Right lobe of liver (tissue), 6 donors: Measurements from ENCODE around the gene NAV1. TPM values are rescaled to one million over a fixed set of nuclear protein-coding genes. Genes with fewer than 3 reads are reported as not detected.

Experiments
- ATAC-seq, 4 donors: fragments of 200-7000 bp; cut with Tn5 transposase; one replicate each; pipeline ENCODE4 v1.9.1; 2020; ENCODE audit warnings: mild to moderate bottlenecking in 4 of 4, moderate library complexity in 4 of 4
- DNase-seq, 3 donors: peaks; one replicate each; pipeline ENCODE4 v3.0.0-alpha.2; 2020
- H3K27ac ChIP-seq, 3 donors: fragments of 200-600 bp; one replicate each; pipeline ENCODE4 v1.8.0; 2022
- H3K27me3 ChIP-seq, 2 donors: fragments of 200-600 bp; one replicate each; pipeline ENCODE4 v1.8.0; 2022
- H3K36me3 ChIP-seq, 4 donors: fragments of 200-600 bp; sonication (generic) in 1 of 4; one replicate each; pipeline versions ENCODE4 v1.5.1 to v1.8.0; 2017 to 2022; ENCODE audit warnings: control low read depth in 1 of 4
- H3K4me1 ChIP-seq, 4 donors: fragments of 200-600 bp; sonication (generic) in 1 of 4; one replicate each; pipeline versions ENCODE4 v1.5.1 to v1.8.0; 2017 to 2022; ENCODE audit warnings: control low read depth in 1 of 4
- H3K4me3 ChIP-seq, 3 donors: fragments of 200-600 bp; one replicate each; pipeline ENCODE4 v1.8.0; 2022
- H3K9me3 ChIP-seq, 4 donors: fragments of 200-600 bp; sonication (generic) in 1 of 4; one replicate each; pipeline versions ENCODE4 v1.5.1 to v1.8.0; 2017 to 2022; ENCODE audit warnings: control low read depth in 1 of 4
- CTCF ChIP-seq, 4 donors: fragments of 200-600 bp in 3 of 4; fragments of 450-650 bp in 1 of 4; IDR thresholded peaks; one replicate each; pipeline versions ENCODE4 v1.5.1 to v1.8.0; 2016 to 2022; ENCODE audit warnings: antibody characterized with exemption in 4 of 4, mild to moderate bottlenecking in 2 of 4
- POLR2A ChIP-seq: fragments of 450-650 bp; IDR thresholded peaks from one replicate; pipeline ENCODE4 v1.6.1; 2017; ENCODE audit warnings: antibody characterized with exemption, mild to moderate bottlenecking
- WGBS: methylation state at CpG from one replicate; pipeline ENCODE4 v1.1.6; 2018; ENCODE audit warnings: low coverage, low lambda C conversion rate; ENCODE audit not compliant: insufficient coverage; ENCODE audit errors: missing lambda C conversion rate; 5-methylcytosine and 5-hydroxymethylcytosine counted together
- intact Hi-C, 2 donors: fragments of 100-400 bp; cut with DNase I; formaldehyde crosslinking; loops; one replicate each; pipeline versions ENCODE4 v1.11.2 to v1.14.1; 2022
- total RNA-seq, 6 experiments: library from RNA; depleted of rRNA in 2 of 6; stranded (reverse); fragments of >200 nt in 2 of 6; fragmentation: NEBNext Ultra II Directional in 3 of 6; extraction: Animal tissue kit (Norgen Biotek cat#: 25700) in 3 of 6; gene quantifications; one replicate each; pipeline versions ENCODE4 v1.1.0 to v1.2.4, GENCODE V29; 2016 to 2023
- donor health status: DM: no; HTN: yes; CAD: no.
- donor health status: DM: no; HTN: no; CAD: no.
- donor health status: DM: no; HTN: no; CAD: no.
- donor health status: DM: no; HTN: yes; CAD: no.
- donor health status: DM: no; HTN: yes; CAD: no.

NAV1 gene
- total RNA-seq, 6 experiments from 2014 or later: 2.1 to 7.4 (median 3.7) TPM

GRCh38 chr1:201501144-201501543 lies 37.8 kb upstream of the NAV1 start:
- Histone ChIP-seq H3K4me3 (peak overlapping the region in 2 of 3 donors; percentile 38 to 49), H3K27me3 (no peaks in the 10 kb centered on the region), H3K9me3 (no peaks in the 10 kb centered on the region), H3K4me1 (peaks cover 0 to 99% (median 39%) of the 10 kb centered on the region in 4 donors), H3K36me3 (no peaks in the 10 kb centered on the region), H3K27ac (peak overlapping the region; percentile 14 to 94 (median 94))
- peak; percentile 1 to 4 (median 2) for ATAC-seq
- intact Hi-C loops: no loop called here
- no peak for DNase-seq
- TF ChIP-seq CTCF (IDR thresholded peaks at IDR 0.05) (no peak), POLR2A (no peak)
- WGBS: 0% methylated on average over 1 of the region's 8 CpGs

DNA sequence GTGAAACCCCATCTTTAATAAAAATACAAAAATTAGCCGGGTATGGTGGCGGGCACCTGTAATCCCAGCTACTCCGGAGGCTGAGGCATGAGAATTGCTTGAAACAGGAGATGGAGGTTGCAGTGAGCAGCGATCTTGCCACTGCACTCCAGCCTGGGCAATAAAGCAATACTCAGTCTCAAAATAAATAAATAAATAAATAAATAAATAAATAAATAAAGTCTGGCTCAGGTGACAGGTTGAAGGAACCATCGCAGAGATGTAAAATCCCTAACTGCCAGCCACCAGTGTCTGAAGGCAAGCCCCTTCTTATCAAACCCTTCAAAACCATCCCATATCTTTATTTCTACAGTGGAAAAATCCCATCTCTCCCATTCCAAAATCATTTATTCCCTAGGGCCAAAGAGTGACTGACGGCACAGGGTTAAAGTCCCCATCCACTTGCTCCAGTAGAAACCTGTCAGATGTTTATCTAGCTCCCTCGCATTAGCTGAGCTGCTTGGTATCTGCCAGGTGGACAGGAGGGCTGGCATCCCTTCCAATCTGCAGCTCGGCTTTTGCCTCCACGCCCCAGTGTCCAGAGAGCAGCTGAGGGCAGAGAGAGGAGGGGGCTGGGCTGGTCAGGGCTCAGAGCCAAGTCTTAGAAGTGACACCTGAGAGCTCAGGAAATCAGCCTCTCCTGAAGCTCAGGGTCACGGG lies 37.0 kb upstream of the NAV1 start:
- no peaks in the 10 kb centered on the region for H3K36me3 ChIP-seq
- DNase-seq: peak; percentile 69 to 93 (median 93)
- TF ChIP-seq CTCF (IDR thresholded peaks at IDR 0.05): no peak
- no peak for TF ChIP-seq POLR2A
- intact Hi-C loops: no loop called here
- peak; percentile 47 to 78 (median 70) for ATAC-seq
- peak overlapping the region; percentile 67 to 94 (median 94) for H3K27ac ChIP-seq
- H3K27me3 ChIP-seq: no peaks in the 10 kb centered on the region
- 46% methylated on average over 7 of the region's 10 CpGs for WGBS
- no peaks in the 10 kb centered on the region for H3K9me3 ChIP-seq
- no peak overlapping the region for H3K4me3 ChIP-seq
- H3K4me1 ChIP-seq: peaks cover 0 to 94% (median 35%) of the 10 kb centered on the region in 4 donors

DNA sequence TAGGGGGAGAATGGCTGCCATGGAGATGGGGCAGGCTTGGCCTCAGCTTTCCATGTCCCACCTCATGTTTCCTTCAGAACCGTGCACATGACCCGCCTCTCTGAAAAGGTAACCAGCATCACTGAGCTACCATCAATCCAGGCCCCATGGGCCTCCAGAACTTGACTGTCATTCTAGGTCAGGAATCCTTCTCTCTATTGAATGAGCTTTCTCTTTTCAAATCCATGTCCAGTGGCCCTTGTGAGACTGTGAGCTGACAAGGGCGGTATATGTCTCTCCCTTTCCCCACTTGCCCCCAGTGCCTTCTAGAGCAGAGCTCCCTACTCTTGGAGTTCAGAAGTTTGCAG lies 36.4 kb upstream of the NAV1 start:
- peaks cover 0 to 92% (median 34%) of the 10 kb centered on the region in 4 donors for H3K4me1 ChIP-seq
- intact Hi-C loops: no loop called here
- H3K4me3 ChIP-seq: no peak overlapping the region
- no peaks in the 10 kb centered on the region for H3K9me3 ChIP-seq
- ATAC-seq: peak in 2 of 4 donors; percentile 2 to 8
- WGBS: 43% methylated on average over 2 of the region's 3 CpGs
- TF ChIP-seq CTCF (IDR thresholded peaks at IDR 0.05) (no peak), POLR2A (no peak)
- no peaks in the 10 kb centered on the region for H3K27me3 ChIP-seq
- peak overlapping the region; percentile 67 to 94 (median 94) for H3K27ac ChIP-seq
- H3K36me3 ChIP-seq: no peaks in the 10 kb centered on the region
- DNase-seq: no peak

- no peaks in the 10 kb centered on the region for H3K27me3 ChIP-seq
- peak overlapping the region in 1 of 3 donors; percentile 2 for H3K4me3 ChIP-seq
- ATAC-seq (peak in 1 of 4 donors; percentile 30), DNase-seq (peak in 1 of 3 donors; percentile 27)
- H3K27ac ChIP-seq: peak overlapping the region; percentile 67 to 94 (median 94)
- no peaks in the 10 kb centered on the region for H3K9me3 ChIP-seq
- intact Hi-C loops: no loop called here
- TF ChIP-seq CTCF (IDR thresholded peaks at IDR 0.05) (no peak), POLR2A (peak; percentile 39)
- H3K4me1 ChIP-seq: peaks cover 0 to 87% (median 30%) of the 10 kb centered on the region in 4 donors
- 27% methylated on average over 13 of the region's 13 CpGs for WGBS
- no peaks in the 10 kb centered on the region for H3K36me3 ChIP-seq
Measured at GRCh38 chr1:201503397-201504176, 35.3 kb upstream of the NAV1 start.
